GM21367 (cell line): Measurements from ENCODE around the gene RNF113B.

Experiments used
- ATAC-seq: cut with Tn5 transposase; IDR thresholded peaks from one replicate; pipeline ENCODE4 v1.9.1; 2021; ENCODE audit not compliant: unreplicated experiment

RNF113B gene

DNA sequence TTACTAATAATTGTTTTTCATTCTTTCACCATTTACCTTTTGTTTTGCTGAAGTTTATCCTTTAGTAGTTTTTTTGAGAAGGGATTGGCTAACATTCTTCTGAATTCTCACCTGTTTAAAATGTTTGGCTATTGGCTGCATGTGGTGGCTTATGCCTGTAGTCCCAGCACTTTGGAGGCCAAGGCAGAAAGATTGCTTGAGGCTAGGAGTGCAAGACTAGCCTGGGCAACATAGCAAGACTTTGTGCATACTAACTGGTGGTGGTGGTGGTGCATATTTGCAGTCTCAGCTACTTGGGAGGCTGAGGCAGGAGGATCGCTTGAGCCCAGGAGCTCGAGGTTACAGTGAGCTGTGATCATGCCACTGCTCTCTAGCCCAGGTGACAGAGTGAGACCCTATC, 27.5 kb upstream of the RNF113B start:
- no peak for ATAC-seq

GRCh38 chr13:98203646-98204326, 26.7 kb upstream of the RNF113B start:
- ATAC-seq: no peak

DNA sequence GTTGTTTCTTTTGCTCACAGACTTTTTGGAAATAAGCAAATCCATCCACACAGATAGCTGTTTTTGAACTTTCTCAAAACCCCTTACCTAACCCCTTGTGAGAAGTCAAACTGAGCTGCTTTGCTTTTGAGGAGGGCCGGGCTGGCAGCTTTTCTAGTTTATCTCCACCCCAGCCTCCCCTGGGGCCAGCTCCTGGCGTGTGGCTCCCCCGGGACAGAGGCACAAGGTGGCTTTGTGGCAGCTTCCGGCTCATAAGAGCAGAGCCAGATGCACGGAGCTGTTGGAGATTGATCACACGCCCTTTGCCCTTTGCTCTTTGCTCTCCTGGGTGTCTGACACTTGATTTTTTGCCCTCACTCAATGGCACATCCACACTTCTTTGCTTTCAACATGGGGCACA, 24.9 kb upstream of the RNF113B start:
- ATAC-seq: no peak

GRCh38 chr13:98201189-98201588, 24.1 kb upstream of the RNF113B start:
- no peak for ATAC-seq

DNA sequence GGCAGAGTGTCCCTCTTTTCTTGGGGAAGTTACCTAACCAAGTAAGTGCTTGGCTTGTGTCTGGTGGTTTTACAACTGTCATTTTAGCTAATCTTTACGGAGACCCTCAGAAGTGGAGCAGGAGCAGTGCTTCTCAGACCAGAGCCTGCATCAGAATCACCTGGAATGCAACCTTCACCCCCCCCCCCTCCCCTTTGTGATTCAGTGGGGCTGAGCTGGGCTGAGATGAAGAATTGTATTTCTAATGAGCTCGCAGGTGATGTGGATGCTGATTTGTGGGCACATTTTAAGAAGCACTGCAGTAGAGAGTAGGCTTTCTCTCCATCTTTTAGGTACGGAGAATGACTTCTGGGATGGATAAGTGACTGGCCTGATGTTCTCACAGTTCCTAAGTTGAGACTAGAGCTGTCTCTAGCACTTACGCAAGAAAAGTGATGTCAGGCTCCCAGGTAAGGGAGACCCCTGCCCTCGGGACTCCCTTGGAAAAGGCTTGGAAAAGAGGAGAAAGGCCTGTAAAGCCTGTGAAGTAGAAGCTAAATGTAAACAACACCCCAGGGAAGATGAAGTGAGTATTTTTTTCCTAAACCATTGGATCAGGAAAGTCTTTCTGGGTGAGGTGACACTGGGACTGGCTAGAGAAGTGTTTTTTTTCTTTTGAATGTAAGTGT, 23.3 kb upstream of the RNF113B start:
- ATAC-seq: no peak

DNA sequence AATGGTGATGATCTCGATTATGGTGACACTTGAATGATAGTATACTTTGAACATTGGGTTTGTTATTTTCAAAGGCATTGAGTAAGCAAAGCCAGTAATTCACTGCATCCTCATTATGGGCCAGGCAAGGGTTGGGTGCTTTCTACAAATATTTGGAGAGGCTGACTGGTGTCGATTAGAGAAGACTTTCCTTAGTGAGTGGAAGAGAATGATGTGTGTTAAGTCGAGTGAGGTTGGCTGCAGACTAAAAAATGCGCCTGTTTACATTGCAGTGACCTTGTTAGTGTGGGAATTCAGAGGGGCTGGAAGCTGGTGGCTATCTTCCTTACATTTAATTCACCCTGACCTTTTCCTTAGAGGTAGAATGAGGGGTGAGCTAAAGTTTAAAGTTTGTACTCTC, 22.4 kb upstream of the RNF113B start:
- no peak for ATAC-seq

- no peak for ATAC-seq
Observed at GRCh38 chr13:98198683-98199082, 21.6 kb upstream of the RNF113B start.

- ATAC-seq: no peak
Observed at GRCh38 chr13:98195054-98195791, 18.2 kb upstream of the RNF113B start.

DNA sequence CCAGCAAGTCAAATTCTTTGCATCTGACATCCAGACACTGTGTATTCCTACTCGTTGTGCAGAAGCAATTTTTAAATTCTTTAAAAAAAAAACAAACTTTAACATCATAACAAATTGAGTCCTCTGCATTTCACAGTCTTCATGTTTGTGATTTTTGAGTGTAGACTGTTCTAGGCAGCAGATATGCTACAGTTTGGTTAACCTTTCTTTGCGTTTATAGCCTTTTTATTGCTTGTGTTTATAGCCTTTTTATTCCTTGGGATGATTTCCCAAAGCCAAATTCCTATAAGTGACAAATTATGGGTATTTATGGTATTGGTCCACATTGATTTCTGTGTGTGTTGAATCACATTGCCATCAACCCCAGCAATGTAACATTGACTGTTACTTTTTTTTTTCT, 14.9 kb upstream of the RNF113B start:
- ATAC-seq: no peak

GRCh38 chr13:98190889-98191444, 13.9 kb upstream of the RNF113B start:
- no peak for ATAC-seq

GRCh38 chr13:98189841-98190505, 12.9 kb upstream of the RNF113B start:
- ATAC-seq: no peak

- ATAC-seq: no peak
Observed at GRCh38 chr13:98188544-98189166, 11.6 kb upstream of the RNF113B start.

GRCh38 chr13:98187965-98188261, 10.8 kb upstream of the RNF113B start:
- ATAC-seq: no peak

DNA sequence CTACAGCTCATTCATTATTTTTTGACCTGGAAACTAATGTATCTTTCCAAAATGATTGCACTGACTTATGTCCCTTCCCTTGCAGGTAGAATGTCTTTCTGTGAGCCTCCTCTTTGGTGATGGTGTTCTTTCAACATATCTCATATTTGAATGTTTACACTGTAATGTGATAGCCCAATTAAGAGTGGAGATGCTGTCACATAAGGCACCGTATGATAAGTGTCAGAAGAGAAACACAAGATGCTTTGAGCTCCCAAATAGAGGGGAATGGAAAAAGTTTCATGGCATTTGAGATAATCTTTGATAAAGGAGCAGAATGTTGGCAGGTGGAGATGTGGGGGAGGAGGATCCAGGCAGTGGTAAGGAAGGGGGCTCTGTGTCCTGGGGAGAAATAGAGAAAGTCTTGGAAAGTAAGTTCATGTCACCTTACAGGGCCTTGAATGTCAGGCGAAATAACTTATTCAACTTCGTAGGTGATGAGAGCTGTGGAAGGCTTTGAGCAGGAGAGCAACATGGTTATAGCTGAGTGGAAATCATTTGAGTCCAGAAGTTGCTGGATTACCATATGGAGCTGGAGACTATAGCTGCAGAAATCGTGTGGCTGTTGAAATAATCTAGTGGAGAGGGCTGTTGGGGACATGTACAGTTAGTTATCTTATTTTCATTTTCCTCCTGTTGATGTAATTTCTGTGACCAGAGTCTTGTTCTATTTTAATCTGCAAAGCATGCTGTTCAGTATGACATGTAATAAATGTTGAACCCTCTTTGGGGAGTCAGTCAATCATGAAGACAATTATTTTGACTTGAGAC, 10.3 kb upstream of the RNF113B start:
- no peak for ATAC-seq

DNA sequence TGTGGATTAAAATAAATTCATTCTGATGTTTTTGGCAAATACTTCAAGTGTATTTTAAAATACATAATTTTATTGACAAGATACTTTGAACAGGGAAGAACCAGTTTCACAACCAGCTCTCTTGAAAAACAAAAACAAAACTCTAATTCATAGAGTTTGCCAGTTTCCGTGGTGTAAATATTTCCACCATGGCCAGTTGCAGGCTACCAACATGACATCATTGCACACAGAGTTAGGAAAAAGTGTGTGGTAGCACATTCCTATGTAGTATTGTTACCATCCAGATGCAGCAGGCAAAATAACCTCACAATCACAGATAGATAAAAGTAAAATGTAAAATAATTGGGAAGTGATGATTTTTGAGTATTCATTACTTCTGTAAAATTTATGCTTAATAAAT, 7.7 kb upstream of the RNF113B start:
- ATAC-seq: no peak

- no peak for ATAC-seq
Observed at GRCh38 chr13:98182589-98182988, 5.5 kb upstream of the RNF113B start.

- ATAC-seq: no peak
Observed at GRCh38 chr13:98182153-98182552, 5.1 kb upstream of the RNF113B start.

- ATAC-seq: no peak
Observed at GRCh38 chr13:98181111-98181815, 4.2 kb upstream of the RNF113B start.

- ATAC-seq: no peak
Observed at GRCh38 chr13:98180092-98180491, 3.0 kb upstream of the RNF113B start.

DNA sequence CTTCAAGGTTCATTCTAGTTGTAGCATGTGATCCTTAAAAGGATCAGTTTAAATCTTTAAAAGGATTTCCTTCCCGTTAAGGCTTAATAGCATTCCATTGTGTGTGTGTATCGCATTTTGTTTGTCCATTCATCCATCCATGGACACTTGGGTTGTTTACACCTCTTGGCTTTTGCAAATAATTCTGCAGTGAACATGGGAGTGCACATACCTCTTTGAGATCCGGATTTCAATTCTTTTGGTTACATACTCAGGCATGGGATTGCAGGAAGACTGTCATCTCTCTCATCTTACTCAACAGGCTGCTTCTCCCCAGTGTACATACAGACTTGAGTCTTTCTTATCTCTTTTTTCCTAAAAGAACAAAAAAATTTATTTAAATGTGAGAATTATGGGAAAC, 1.2 kb downstream of the RNF113B start:
- no peak for ATAC-seq
